Right atrium auricular region (tissue), 2 donors: Measurements from ENCODE around the gene TYMP. TPM values are rescaled to one million over a fixed set of nuclear protein-coding genes. Genes with fewer than 3 reads are reported as not detected.
A peak's percentile ranks its signal among the peaks of the same experiment; 100 is the strongest.

ENCODE experiments used
- DNase-seq: peaks from one replicate; pipeline ENCODE4 v3.0.0-alpha.2; 2019; ENCODE audit warnings: low spot score
- H3K27ac ChIP-seq, 2 donors: fragments of 200-600 bp; sonication (generic); 1 replicate in 1 of 2; 2 replicates in 1 of 2; pipeline ENCODE4 v1.5.1; 2016 to 2019
- H3K27me3 ChIP-seq, 2 donors: fragments of 200-600 bp; sonication (generic); one replicate each; pipeline versions ENCODE4 v1.5.1 to v1.6.0; 2017 to 2019
- H3K36me3 ChIP-seq: fragments of 200-600 bp; sonication (generic); one replicate; pipeline ENCODE4 v1.5.1; 2016
- H3K4me1 ChIP-seq, 2 donors: fragments of 200-600 bp; sonication (generic); one replicate each; pipeline versions ENCODE4 v1.5.1 to v1.6.0; 2017 to 2019
- H3K4me3 ChIP-seq, 2 donors: fragments of 200-600 bp; sonication (generic); 1 replicate in 1 of 2; 2 replicates in 1 of 2; pipeline ENCODE4 v1.5.1; 2017 to 2019; ENCODE audit warnings: mild to moderate bottlenecking in 1 of 2, moderate library complexity in 1 of 2
- H3K9me3 ChIP-seq, 2 donors: fragments of 200-600 bp; sonication (generic); one replicate each; pipeline ENCODE4 v1.5.1; 2019
- total RNA-seq, 2 donors: library from RNA; depleted of rRNA; stranded (reverse); fragments of >200 nt; gene quantifications; one replicate each; pipeline ENCODE4 v1.1.0, GENCODE V29; 2016
- TF ChIP-seq, protein P1 (sequence below), 2 donors: fragments of 200-600 bp; sonication (generic); IDR thresholded peaks; one replicate each; pipeline ENCODE4 v1.5.1; 2019; ENCODE audit warnings: antibody characterized with exemption in 2 of 2

Gene TYMP
- total RNA-seq, 2 donors from 2014 or later: 9.1 to 35.8 TPM

GRCh38 chr22:50507991-50508884 is 21.6 kb downstream of the TYMP start, which contains the start of gene NCAPH2:
Gene NCAPH2, plus strand, starts transcription at chr22:50508224. Its CDS starts 114 bp downstream, at chr22:50508338.
- peak; percentile 97 for DNase-seq
- no peaks in the 10 kb centered on the region for H3K27me3 ChIP-seq
- peak within 1 kb of the TSS; percentile 89 to 91 for H3K27ac ChIP-seq
- H3K4me1 ChIP-seq: peaks cover 0 to 33% of the 10 kb centered on the region in 2 donors
- H3K4me3 ChIP-seq: peak within 1 kb of the TSS; percentile 88 to 91
- TF ChIP-seq, protein P1, sequence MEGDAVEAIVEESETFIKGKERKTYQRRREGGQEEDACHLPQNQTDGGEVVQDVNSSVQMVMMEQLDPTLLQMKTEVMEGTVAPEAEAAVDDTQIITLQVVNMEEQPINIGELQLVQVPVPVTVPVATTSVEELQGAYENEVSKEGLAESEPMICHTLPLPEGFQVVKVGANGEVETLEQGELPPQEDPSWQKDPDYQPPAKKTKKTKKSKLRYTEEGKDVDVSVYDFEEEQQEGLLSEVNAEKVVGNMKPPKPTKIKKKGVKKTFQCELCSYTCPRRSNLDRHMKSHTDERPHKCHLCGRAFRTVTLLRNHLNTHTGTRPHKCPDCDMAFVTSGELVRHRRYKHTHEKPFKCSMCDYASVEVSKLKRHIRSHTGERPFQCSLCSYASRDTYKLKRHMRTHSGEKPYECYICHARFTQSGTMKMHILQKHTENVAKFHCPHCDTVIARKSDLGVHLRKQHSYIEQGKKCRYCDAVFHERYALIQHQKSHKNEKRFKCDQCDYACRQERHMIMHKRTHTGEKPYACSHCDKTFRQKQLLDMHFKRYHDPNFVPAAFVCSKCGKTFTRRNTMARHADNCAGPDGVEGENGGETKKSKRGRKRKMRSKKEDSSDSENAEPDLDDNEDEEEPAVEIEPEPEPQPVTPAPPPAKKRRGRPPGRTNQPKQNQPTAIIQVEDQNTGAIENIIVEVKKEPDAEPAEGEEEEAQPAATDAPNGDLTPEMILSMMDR (IDR thresholded peaks at IDR 0.05): no peak
- no peaks in the 10 kb centered on the region for H3K9me3 ChIP-seq
- peaks cover 23% of the 10 kb centered on the region for H3K36me3 ChIP-seq

GRCh38 chr22:50507421-50507990 is 22.3 kb downstream of the TYMP start, which contains the start of gene LMF2:
Gene LMF2, minus strand, starts transcription at chr22:50507702. Its CDS starts 27 bp downstream, at chr22:50507675.
- Histone ChIP-seq H3K36me3 (peaks cover 30% of the 10 kb centered on the region), H3K27me3 (no peaks in the 10 kb centered on the region), H3K4me3 (peak within 1 kb of the TSS; percentile 88 to 91), H3K27ac (peak within 1 kb of the TSS; percentile 89 to 91), H3K9me3 (no peaks in the 10 kb centered on the region), H3K4me1 (peaks cover 0 to 33% of the 10 kb centered on the region in 2 donors)
- TF ChIP-seq, protein P1 (IDR thresholded peaks at IDR 0.05): no peak
- DNase-seq: peak; percentile 87

DNA sequence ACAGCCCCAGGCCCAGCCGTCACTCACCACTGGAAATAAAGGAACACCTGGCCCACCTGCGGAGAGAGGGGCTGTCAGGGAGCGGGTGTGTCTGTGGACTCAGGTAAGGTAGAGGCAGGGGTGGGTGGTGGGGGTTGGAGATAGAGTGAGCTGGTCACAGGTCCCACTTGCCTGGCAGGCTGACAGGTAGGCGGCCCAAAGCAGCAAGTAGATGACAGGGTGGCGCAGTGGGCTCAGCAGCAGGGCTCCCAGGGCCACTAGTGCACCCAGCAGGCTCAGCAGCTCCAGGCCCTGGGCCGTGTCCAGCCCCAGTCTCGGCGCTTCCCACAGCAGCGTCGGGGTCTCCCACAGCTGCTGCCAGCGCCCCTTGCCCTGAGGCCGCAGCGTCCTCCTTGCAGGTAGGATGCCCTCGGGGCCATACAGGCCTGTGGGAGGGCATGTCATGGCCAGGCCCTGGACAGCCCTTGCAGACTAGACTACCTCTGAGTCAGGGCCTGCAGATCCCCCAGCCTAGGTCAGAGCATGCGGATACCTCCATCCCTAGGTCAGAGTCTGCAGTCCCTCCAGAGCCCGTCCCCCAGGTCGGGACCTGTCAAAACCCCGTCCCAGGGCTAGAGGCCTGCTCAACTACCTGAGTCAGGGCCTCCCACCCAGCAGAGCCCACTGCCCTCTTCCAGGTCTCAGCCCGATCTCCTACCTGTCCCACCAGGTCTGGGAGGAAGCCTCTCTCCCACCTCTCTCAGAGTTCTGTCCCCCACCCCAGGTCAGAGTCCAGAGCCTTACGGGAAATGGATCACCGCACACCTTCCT is 23.0 kb downstream of the TYMP start:
- peak overlapping the region; percentile 85 to 91 for H3K4me3 ChIP-seq
- H3K9me3 ChIP-seq: no peaks in the 10 kb centered on the region
- no peaks in the 10 kb centered on the region for H3K27me3 ChIP-seq
- peak overlapping the region; percentile 87 to 89 for H3K27ac ChIP-seq
- TF ChIP-seq, protein P1 (IDR thresholded peaks at IDR 0.05): no peak
- H3K4me1 ChIP-seq: peaks cover 0 to 33% of the 10 kb centered on the region in 2 donors
- DNase-seq: no peak
- H3K36me3 ChIP-seq: peaks cover 32% of the 10 kb centered on the region

- no peaks in the 10 kb centered on the region for H3K27me3 ChIP-seq
- peaks cover 32% of the 10 kb centered on the region for H3K36me3 ChIP-seq
- H3K27ac ChIP-seq: peak overlapping the region in 1 of 2 donors; percentile 87
- no peaks in the 10 kb centered on the region for H3K9me3 ChIP-seq
- peaks cover 0 to 33% of the 10 kb centered on the region in 2 donors for H3K4me1 ChIP-seq
- DNase-seq: no peak
- TF ChIP-seq, protein P1 (IDR thresholded peaks at IDR 0.05): no peak
- peak overlapping the region in 1 of 2 donors; percentile 85 for H3K4me3 ChIP-seq
Measured at GRCh38 chr22:50505776-50506610, 23.8 kb downstream of the TYMP start.
